ENCODE data around the gene ZNF610. TPM values are rescaled to one million over a fixed set of nuclear protein-coding genes. Genes with fewer than 3 reads are reported as not detected.
"Not testable (repeated sequence)": the region's sequence is repeated elsewhere in the genome, so short reads cannot be mapped to it uniquely, and the experiment has no call there.

The ZNF610 gene
- total RNA-seq, 2 donors from 2014 or later, result 2.3 to 3.7 TPM

DNA sequence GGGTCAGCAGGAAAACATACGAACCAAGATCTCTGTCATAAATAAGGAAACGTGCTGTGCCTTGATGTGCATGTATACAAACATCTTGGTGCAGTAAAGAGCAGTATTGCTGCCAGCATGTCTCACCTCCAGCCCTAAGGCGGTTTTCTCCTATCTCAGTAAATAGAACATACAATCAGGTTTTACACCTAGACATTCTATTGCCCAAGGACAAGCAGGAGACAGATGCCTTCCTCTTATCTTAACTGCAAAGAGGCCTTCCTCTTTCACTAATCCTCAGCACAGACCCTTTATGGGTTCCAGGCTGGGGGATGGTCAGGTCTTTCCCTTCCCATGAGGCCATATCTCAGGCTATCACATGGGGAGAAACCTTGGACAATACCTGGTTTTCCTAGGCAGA, 3.0 kb downstream of the ZNF610 start:
- Mint-ChIP-seq H3K36me3 (ENCODE audit: insufficient read depth in 2 of 2) (peaks cover 15 to 20% of the 10 kb centered on the region in 2 donors), H3K4me1 (ENCODE audit: low read depth) (peaks cover 18% of the 10 kb centered on the region)
- ATAC-seq (replicated peaks in 1 of 2); H3K27me3 Mint-ChIP-seq (ENCODE audit: low read depth); H3K4me3 Mint-ChIP-seq; H3K27ac Mint-ChIP-seq; H3K9me3 Mint-ChIP-seq; DNase-seq: not testable (repeated sequence)

DNA sequence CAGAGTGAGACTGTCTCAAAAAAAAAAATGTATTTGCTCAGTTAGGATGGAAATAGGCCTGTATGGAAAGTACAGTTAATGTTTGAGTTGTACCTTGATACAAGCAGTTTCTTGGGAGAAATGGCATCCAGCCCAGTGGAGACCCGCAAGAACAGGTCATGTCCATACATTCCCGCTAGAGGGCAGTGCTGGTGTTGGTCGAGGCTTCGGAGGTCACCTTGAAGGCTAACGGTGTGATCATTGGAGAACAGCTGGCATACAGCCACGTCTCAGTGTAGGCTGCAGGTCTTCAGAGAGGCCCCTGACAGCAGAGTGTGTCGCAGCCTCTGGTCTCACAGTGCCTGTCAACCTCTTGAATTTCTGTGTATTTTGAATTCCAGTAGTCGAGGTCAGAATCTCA, 7.5 kb downstream of the ZNF610 start:
- no peaks in the 10 kb centered on the region for H3K27me3 Mint-ChIP-seq (ENCODE audit: low read depth)
- peaks cover 6 to 9% of the 10 kb centered on the region in 2 donors for H3K36me3 Mint-ChIP-seq (ENCODE audit: insufficient read depth in 2 of 2)
- peak; percentile 50 to 65 for DNase-seq
- no peak overlapping the region for H3K27ac Mint-ChIP-seq
- H3K9me3 Mint-ChIP-seq, result peaks cover 6 to 7% of the 10 kb centered on the region in 2 donors
- no peaks in the 10 kb centered on the region for H3K4me1 Mint-ChIP-seq (ENCODE audit: low read depth)
- peak; percentile 32 to 62 for ATAC-seq (replicated peaks in 1 of 2)
- H3K4me3 Mint-ChIP-seq, result no peak overlapping the region

DNA sequence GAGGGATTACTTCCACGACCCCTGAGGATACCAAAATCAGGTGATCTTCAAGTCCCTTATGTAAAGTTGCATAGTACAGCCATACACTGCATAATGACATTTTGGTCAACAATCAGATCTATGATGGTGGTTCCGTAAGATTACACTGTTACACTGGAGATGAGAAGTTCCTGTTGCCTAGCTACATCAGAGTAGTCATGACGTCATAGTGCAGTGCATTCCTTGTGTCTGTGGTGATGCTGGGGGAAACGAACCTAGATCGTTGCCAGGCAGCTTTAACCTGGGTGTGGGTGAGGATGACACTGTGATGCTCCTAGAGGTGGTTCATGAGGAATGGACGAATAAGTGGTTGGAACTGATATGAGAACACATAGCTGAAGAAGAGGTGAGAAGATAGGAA, 9.1 kb downstream of the ZNF610 start:
- Mint-ChIP-seq H3K36me3 (ENCODE audit: insufficient read depth in 2 of 2) (peaks cover 11 to 17% of the 10 kb centered on the region in 2 donors), H3K4me3 (no peak overlapping the region), H3K27me3 (ENCODE audit: low read depth) (no peaks in the 10 kb centered on the region), H3K27ac (no peak overlapping the region), H3K9me3 (peaks cover 8 to 9% of the 10 kb centered on the region in 2 donors), H3K4me1 (ENCODE audit: low read depth) (no peaks in the 10 kb centered on the region)
- no peak for ATAC-seq (replicated peaks in 1 of 2)
- no peak for DNase-seq

DNA sequence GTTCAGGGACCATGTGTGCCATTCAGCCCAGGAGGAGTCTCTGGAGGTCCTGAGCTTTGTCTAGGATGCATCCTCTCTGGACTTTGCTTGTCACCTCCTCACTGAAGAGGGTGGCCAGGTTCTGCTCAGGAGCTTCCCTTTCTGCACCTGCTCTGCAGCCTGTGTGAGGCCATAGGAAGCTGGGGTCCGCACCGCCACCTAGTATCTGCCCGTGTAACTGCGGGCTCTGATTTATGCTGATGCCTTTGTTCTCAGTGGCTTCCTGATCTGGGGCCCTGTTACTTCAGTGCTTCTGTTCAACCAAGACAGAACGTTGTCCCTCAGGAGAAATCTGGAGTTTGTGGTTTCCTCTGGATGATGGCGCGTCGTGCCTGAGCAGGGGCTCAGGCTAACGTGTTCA, 15.5 kb downstream of the ZNF610 start:
- Mint-ChIP-seq H3K4me1 (ENCODE audit: low read depth) (no peaks in the 10 kb centered on the region), H3K9me3 (peaks cover 11 to 13% of the 10 kb centered on the region in 2 donors), H3K27me3 (ENCODE audit: low read depth) (no peaks in the 10 kb centered on the region), H3K27ac (no peak overlapping the region), H3K36me3 (ENCODE audit: insufficient read depth in 2 of 2) (peaks cover 30 to 42% of the 10 kb centered on the region in 2 donors), H3K4me3 (no peak overlapping the region)
- no peak for DNase-seq
- no peak for ATAC-seq (replicated peaks in 1 of 2)

DNA sequence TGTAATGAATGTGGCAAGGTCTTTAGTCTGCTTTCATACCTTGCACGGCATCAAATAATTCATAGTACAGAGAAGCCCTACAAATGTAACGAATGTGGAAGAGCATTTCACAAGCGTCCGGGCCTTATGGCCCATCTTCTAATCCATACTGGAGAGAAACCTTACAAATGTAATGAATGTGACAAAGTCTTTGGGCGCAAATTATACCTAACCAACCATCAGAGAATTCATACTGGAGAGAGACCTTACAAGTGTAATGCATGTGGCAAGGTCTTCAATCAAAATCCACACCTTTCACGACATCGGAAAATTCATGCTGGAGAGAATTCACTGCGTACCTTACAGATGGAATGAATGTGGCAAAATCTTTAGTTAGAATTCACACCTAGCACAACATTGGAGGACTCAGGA, 30.4 kb downstream of the ZNF610 start:
- peaks cover 39 to 52% of the 10 kb centered on the region in 2 donors for H3K36me3 Mint-ChIP-seq (ENCODE audit: insufficient read depth in 2 of 2)
- H3K4me1 Mint-ChIP-seq (ENCODE audit: low read depth), result peaks cover 15% of the 10 kb centered on the region
- H3K27ac Mint-ChIP-seq, result no peak overlapping the region
- no peak for ATAC-seq (replicated peaks in 1 of 2)
- peaks cover 18 to 26% of the 10 kb centered on the region in 2 donors for H3K9me3 Mint-ChIP-seq
- H3K27me3 Mint-ChIP-seq (ENCODE audit: low read depth), result no peaks in the 10 kb centered on the region
- no peak overlapping the region for H3K4me3 Mint-ChIP-seq
- DNase-seq, result no peak

DNA sequence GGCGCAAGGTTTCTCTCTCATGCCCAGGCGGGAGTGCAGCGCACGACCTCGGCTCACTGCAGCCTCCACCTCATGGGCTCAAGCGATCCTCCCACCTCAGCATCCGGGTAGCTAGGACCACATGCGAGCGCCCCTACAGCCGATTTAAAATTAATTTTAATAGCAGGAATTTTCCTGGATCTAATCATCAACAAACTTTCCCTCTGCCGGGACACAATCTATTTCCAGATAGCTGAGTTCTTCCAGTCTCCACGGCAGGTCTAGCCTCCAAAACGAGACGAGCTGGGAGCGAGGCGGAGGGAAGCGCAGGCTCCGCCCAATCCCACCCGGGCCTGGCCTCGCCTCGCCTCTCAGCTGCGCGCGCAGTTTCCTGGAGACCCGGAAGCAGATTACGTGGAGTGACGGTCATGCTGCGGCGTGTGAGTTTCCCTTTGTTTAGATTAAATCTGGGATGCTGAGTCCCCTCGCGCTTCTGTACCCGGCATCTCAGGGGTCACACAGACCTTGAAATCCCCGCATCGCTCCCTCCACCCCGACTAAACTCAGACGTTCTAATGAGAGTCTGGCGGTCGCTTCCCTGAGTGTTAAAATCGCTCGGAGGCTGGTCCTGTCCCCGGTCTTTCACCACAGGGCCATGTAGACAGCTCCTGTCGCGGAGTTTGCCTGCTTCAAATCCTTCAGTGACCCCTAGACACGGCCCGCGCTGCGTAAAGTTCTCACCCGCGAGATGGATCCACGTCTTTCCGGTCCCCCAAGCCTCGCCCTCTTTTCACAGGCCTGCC, 33.7 kb downstream of the ZNF610 start, which contains the start of gene ZNF880:
Gene ZNF880 (plus strand): TSS at position 365 of the 782 bp plus-strand sequence. CDS start 43 bp downstream, at position 408.
- peak within 1 kb of the TSS; percentile 93 for H3K4me3 Mint-ChIP-seq

DNA sequence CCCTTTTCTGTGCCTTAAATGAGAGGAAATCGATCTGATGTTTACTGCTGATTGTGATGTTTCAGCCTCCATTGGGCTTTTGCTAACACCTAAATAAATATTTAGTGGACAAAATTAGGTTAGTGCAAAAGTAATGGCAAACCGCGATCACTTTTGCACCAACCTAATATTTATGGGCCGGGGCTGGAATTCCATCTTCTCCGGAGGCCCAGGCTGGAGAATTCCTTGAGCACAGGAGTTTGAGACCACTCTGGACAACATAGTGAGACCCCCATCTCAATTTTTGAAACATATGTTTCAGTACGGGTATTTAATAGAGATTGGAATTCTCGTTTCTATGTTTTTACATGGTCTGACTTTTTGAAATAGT, 34.3 kb downstream of the ZNF610 start:
- Mint-ChIP-seq H3K4me3 (peak overlapping the region; percentile 93), H3K36me3 (ENCODE audit: insufficient read depth in 2 of 2) (peaks cover 47 to 60% of the 10 kb centered on the region in 2 donors), H3K4me1 (ENCODE audit: low read depth) (peaks cover 15% of the 10 kb centered on the region), H3K9me3 (peaks cover 15 to 25% of the 10 kb centered on the region in 2 donors), H3K27ac (peak overlapping the region; percentile 97), H3K27me3 (ENCODE audit: low read depth) (no peaks in the 10 kb centered on the region)
- no peak for DNase-seq
- no peak for ATAC-seq (replicated peaks in 1 of 2)

More for the DNA sequence above, 33.7 kb downstream of the ZNF610 start, which contains the start of gene ZNF880:
- H3K9me3 Mint-ChIP-seq, result peaks cover 13 to 26% of the 10 kb centered on the region in 2 donors
- peaks cover 46 to 59% of the 10 kb centered on the region in 2 donors for H3K36me3 Mint-ChIP-seq (ENCODE audit: insufficient read depth in 2 of 2)
- H3K27me3 Mint-ChIP-seq (ENCODE audit: low read depth), result no peaks in the 10 kb centered on the region
- peak; percentile 91 to 92 for DNase-seq
- H3K27ac Mint-ChIP-seq, result peak within 1 kb of the TSS; percentile 97
- ATAC-seq (replicated peaks in 1 of 2), result peak; percentile 99
- peaks cover 15% of the 10 kb centered on the region for H3K4me1 Mint-ChIP-seq (ENCODE audit: low read depth)

DNA sequence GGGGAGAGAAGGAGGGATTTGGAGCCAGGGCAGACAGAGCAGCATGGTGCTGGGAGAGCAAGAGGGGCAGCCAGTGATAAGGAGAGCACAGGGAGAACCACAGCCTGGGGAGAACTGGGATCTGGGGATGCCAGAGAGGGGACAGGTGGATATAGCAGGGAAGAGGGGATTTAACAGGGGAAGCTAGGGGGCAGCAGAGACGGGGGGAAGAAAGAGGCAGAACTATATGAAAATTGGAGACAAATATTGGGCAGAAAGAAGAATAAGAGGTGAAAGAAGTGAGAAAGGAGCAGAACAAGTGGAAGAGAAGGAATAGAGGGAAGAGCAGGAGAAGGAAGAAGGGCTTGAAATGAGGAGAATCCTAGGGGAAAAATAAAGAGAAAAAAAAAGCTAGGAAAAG, 55.1 kb downstream of the ZNF610 start:
- H3K4me1 Mint-ChIP-seq (ENCODE audit: low read depth), result no peaks in the 10 kb centered on the region
- H3K36me3 Mint-ChIP-seq (ENCODE audit: insufficient read depth in 2 of 2), result peaks cover 26 to 46% of the 10 kb centered on the region in 2 donors
- H3K27me3 Mint-ChIP-seq (ENCODE audit: low read depth), result no peaks in the 10 kb centered on the region
- DNase-seq (no peak), ATAC-seq (replicated peaks in 1 of 2) (no peak)
- H3K27ac Mint-ChIP-seq, result no peak overlapping the region
- peaks cover 16 to 25% of the 10 kb centered on the region in 2 donors for H3K9me3 Mint-ChIP-seq
- H3K4me3 Mint-ChIP-seq, result no peak overlapping the region

DNA sequence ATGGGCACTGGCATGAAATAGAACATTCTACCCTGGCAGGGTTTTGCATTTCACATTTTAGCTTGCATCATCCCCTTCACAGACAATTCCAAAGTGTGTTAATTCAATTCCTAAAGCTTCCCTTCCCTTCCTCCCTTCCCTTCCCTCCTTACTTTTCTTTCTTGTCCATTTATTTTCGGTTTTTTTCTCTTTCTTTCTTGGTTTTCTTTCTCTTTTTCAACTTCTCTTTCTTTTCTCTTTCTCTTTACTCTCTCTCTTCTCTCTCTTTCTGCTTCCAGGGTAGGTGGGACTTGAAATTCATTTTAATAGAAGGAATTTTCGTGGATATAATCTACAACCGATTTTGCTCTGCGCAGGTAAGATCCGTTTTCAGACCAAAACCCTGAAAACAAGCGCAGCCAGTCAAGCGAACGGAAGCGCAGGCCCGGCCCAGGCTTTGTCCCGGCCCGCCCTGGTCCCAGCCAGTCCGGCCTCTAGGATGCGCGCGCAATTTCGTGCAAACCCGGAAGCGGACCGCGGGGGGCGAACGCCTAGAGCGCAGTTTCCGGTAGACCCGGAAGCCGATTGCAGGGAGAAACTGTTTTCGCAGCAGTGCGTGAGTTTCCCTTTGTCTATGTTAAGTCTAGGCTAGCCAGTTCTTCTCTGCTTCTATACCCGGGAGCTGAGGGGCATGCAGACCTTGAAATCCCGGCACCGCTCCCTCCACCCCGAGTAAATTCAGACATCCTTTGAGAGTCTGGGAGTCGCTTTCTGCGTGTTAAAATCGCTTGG, 61.5 kb downstream of the ZNF610 start, which contains the start of gene ZNF528:
Gene ZNF528 (plus strand): TSS at position 540 of the 771 bp plus-strand sequence. CDS start 4,165 bp downstream, outside the sequence.
- H3K27me3 Mint-ChIP-seq (ENCODE audit: low read depth), result no peaks in the 10 kb centered on the region
- H3K27ac Mint-ChIP-seq, result peak within 1 kb of the TSS; percentile 99
- peaks cover 18% of the 10 kb centered on the region for H3K4me1 Mint-ChIP-seq (ENCODE audit: low read depth)
- DNase-seq (peak; percentile 95 to 96), ATAC-seq (replicated peaks in 1 of 2) (peak; percentile 100)
- H3K9me3 Mint-ChIP-seq, result peaks cover 19 to 30% of the 10 kb centered on the region in 2 donors
- H3K36me3 Mint-ChIP-seq (ENCODE audit: insufficient read depth in 2 of 2), result peaks cover 42 to 66% of the 10 kb centered on the region in 2 donors
- peak within 1 kb of the TSS; percentile 87 to 98 for H3K4me3 Mint-ChIP-seq

DNA sequence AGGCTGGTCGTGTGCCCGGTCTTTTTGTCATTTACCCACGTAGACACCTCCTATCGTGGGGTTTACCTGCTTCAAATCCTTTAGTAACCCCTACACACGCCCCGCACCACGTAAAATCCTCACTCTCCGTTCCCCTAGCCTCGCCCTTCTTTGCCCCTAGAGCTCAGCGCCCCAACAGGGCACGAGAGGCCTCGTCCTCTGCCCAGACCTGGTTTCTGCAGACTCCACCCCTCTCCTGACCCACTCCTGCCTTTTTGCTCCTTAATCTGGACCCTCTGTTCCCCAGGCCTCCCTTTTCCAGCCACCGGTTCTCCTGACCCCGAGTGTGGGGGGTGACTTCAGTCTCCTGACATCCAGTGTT, 62.0 kb downstream of the ZNF610 start:
- H3K27me3 Mint-ChIP-seq (ENCODE audit: low read depth), result no peaks in the 10 kb centered on the region
- DNase-seq, result peak; percentile 11 to 19
- peak; percentile 45 to 48 for ATAC-seq (replicated peaks in 1 of 2)
- peaks cover 18% of the 10 kb centered on the region for H3K4me1 Mint-ChIP-seq (ENCODE audit: low read depth)
- peak overlapping the region; percentile 99 for H3K27ac Mint-ChIP-seq
- peaks cover 42 to 66% of the 10 kb centered on the region in 2 donors for H3K36me3 Mint-ChIP-seq (ENCODE audit: insufficient read depth in 2 of 2)
- H3K4me3 Mint-ChIP-seq, result peak overlapping the region; percentile 87 to 98
- H3K9me3 Mint-ChIP-seq, result peaks cover 19 to 29% of the 10 kb centered on the region in 2 donors

DNA sequence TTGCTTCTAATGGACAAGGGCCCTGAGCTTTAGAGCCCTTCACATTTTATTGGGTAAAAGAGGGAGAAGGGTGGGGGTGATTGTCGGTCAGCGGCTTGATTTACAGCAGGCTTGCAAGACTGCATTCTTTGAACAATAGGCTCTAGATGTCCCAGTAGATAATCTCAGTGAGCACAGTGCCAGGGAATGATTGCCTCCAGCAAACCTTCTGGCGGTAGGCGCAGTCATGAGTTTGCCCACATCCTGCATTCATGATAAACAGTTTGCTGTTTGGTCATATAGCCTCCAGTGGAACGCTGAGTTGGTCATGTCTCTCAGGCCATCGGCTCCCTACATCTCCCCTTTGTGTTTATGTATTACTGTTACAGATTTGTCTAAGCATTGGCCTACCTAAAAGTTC, 74.2 kb downstream of the ZNF610 start:
- ATAC-seq (replicated peaks in 1 of 2) (no peak), DNase-seq (no peak)
- no peak overlapping the region for H3K4me3 Mint-ChIP-seq
- H3K4me1 Mint-ChIP-seq (ENCODE audit: low read depth), result no peaks in the 10 kb centered on the region
- H3K9me3 Mint-ChIP-seq, result peaks cover 7 to 27% of the 10 kb centered on the region in 2 donors
- no peak overlapping the region for H3K27ac Mint-ChIP-seq
- H3K27me3 Mint-ChIP-seq (ENCODE audit: low read depth), result no peaks in the 10 kb centered on the region
- H3K36me3 Mint-ChIP-seq (ENCODE audit: insufficient read depth in 2 of 2), result peaks cover 43 to 64% of the 10 kb centered on the region in 2 donors

DNA sequence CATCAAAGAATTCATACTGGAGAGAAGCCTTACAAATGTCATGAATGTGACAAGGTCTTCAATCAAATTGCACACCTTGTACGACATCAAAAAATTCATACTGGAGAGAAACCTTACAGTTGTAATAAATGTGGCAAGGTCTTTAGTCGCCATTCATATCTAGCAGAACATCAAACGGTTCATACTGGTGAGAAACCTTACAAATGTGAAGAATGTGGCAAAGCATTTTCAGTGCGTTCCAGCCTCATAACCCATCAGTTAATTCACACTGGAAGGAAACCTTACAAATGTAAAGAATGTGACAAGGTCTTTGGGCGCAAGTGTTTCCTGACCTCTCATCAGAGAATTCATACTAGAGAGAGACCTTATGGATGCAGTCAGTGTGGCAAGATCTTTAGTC, 79.7 kb downstream of the ZNF610 start:
- H3K9me3 Mint-ChIP-seq, result peaks cover 20 to 41% of the 10 kb centered on the region in 2 donors
- no peaks in the 10 kb centered on the region for H3K27me3 Mint-ChIP-seq (ENCODE audit: low read depth)
- H3K36me3 Mint-ChIP-seq (ENCODE audit: insufficient read depth in 2 of 2), result peaks cover 33 to 35% of the 10 kb centered on the region in 2 donors
- DNase-seq (no peak), ATAC-seq (replicated peaks in 1 of 2) (no peak)
- no peak overlapping the region for H3K27ac Mint-ChIP-seq
- H3K4me3 Mint-ChIP-seq, result no peak overlapping the region
- H3K4me1 Mint-ChIP-seq (ENCODE audit: low read depth), result no peaks in the 10 kb centered on the region
